Stimulated activated naive B cell treated with anti-CD40 and anti-IgM and Interleukin-4, amounts not matched to agents 10 μg/mL and 1 μg/mL and 100 μg/mL, for 72 hours (primary cell): Measurements from ENCODE around the gene THAP4.
A peak's percentile ranks its signal among the peaks of the same experiment; 100 is the strongest.

ENCODE experiments used
- ATAC-seq, 2 donors: fragments of 150-1000 bp; cut with Tn5 transposase; replicated peaks; 2 replicates each; pipeline ENCODE4 v1.10.0; 2021; ENCODE audit warnings: moderate library complexity in 1 of 2
- DNase-seq: peaks from one replicate; pipeline ENCODE4 v3.0.0; 2021
- H3K27ac Mint-ChIP-seq: one replicate; pipeline ENCODE4 v1.8.0; 2022; ENCODE audit warnings: mild to moderate bottlenecking, mixed read lengths
- H3K27me3 Mint-ChIP-seq, 2 donors: one replicate each; pipeline ENCODE4 v1.8.0; 2022; ENCODE audit warnings: mixed read lengths in 2 of 2
- H3K36me3 Mint-ChIP-seq, 2 donors: one replicate each; pipeline ENCODE4 v1.8.0; 2022; ENCODE audit warnings: mixed read lengths in 2 of 2, mild to moderate bottlenecking in 1 of 2
- H3K4me1 Mint-ChIP-seq, 2 donors: one replicate each; pipeline ENCODE4 v1.8.0; 2022; ENCODE audit warnings: mixed read lengths in 2 of 2, mild to moderate bottlenecking in 1 of 2
- H3K4me3 Mint-ChIP-seq, 2 donors: one replicate each; pipeline ENCODE4 v1.8.0; 2022; ENCODE audit warnings: mild to moderate bottlenecking in 2 of 2, mixed read lengths in 2 of 2, moderate library complexity in 1 of 2
- H3K9me3 Mint-ChIP-seq, 2 donors: one replicate each; pipeline ENCODE4 v1.8.0; 2022; ENCODE audit warnings: mixed read lengths in 2 of 2, mild to moderate bottlenecking in 1 of 2

Gene THAP4

GRCh38 chr2:241558532-241559322 is 78.2 kb downstream of the THAP4 start, which contains the start of gene BOK:
Gene BOK, plus strand, starts transcription at chr2:241558745. Its CDS starts 739 bp downstream, at chr2:241559484.
- peaks cover 14 to 16% of the 10 kb centered on the region in 2 donors for H3K9me3 Mint-ChIP-seq
- DNase-seq (no peak), ATAC-seq (peak in 1 of 2 donors; percentile 23)
- H3K27me3 Mint-ChIP-seq = peaks cover 47 to 68% of the 10 kb centered on the region in 2 donors
- peak within 1 kb of the TSS; percentile 70 to 75 for H3K4me3 Mint-ChIP-seq
- H3K36me3 Mint-ChIP-seq = peaks cover 4 to 11% of the 10 kb centered on the region in 2 donors
- H3K4me1 Mint-ChIP-seq = peaks cover 2 to 7% of the 10 kb centered on the region in 2 donors
- no peak within 1 kb of the TSS for H3K27ac Mint-ChIP-seq

GRCh38 chr2:241556746-241557145 is 80.2 kb downstream of the THAP4 start:
- peaks cover 54 to 75% of the 10 kb centered on the region in 2 donors for H3K27me3 Mint-ChIP-seq
- H3K4me3 Mint-ChIP-seq = no peak overlapping the region
- peaks cover 4 to 11% of the 10 kb centered on the region in 2 donors for H3K36me3 Mint-ChIP-seq
- no peak overlapping the region for H3K27ac Mint-ChIP-seq
- no peak for ATAC-seq
- H3K9me3 Mint-ChIP-seq = peaks cover 14 to 16% of the 10 kb centered on the region in 2 donors
- no peak for DNase-seq
- peaks cover 2 to 7% of the 10 kb centered on the region in 2 donors for H3K4me1 Mint-ChIP-seq

DNA sequence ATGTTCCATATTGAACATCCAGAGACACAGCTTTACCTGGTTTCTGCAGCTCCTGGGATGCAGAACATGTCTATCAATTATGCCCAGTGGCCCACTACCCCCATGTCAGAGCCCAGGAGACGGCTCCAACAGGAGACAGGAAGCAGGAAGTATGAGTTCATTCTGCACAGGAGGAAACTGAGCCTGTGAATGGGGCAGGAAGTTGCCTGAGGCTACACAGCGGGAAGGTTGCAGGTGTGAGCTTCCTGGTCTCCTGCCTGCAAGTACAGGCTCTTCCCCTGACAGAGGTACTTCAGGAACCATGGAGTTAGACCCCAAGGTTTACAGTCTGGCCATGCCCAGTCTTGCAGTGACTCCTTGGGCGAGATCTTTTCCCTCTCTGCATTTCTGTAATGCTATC is 81.2 kb downstream of the THAP4 start:
- DNase-seq (no peak), ATAC-seq (no peak)
- H3K4me3 Mint-ChIP-seq = no peak overlapping the region
- H3K27me3 Mint-ChIP-seq = peaks cover 63 to 79% of the 10 kb centered on the region in 2 donors
- no peak overlapping the region for H3K27ac Mint-ChIP-seq
- peaks cover 14 to 16% of the 10 kb centered on the region in 2 donors for H3K9me3 Mint-ChIP-seq
- peaks cover 4 to 11% of the 10 kb centered on the region in 2 donors for H3K36me3 Mint-ChIP-seq
- peaks cover 2 to 7% of the 10 kb centered on the region in 2 donors for H3K4me1 Mint-ChIP-seq

GRCh38 chr2:241554610-241555322 is 82.2 kb downstream of the THAP4 start:
- Mint-ChIP-seq H3K9me3 (peaks cover 14 to 16% of the 10 kb centered on the region in 2 donors), H3K4me3 (no peak overlapping the region)

DNA sequence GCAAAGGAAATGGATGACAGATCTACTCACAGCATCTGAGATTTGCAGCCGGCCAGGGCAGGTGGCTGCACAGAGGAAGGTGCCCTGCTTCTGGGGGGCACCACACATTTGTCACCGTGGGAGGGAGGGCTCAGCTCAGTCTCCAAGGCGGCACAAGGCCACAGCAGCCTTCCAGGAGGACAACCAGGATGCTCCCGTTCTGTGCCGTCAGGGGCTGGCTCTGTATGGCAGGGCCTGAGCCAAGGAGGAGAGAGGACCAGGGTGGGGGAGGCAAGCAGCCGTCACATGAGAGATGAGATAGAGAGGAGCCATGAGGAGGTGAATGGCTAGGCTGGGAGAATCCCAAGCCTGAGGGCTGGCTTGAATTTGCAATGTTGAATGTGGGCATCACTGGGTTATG is 83.0 kb downstream of the THAP4 start:
- peaks cover 14 to 16% of the 10 kb centered on the region in 2 donors for H3K9me3 Mint-ChIP-seq
- H3K27ac Mint-ChIP-seq = no peak overlapping the region
- peaks cover 4 to 11% of the 10 kb centered on the region in 2 donors for H3K36me3 Mint-ChIP-seq
- H3K4me3 Mint-ChIP-seq = no peak overlapping the region
- DNase-seq (no peak), ATAC-seq (no peak)
- peaks cover 59 to 67% of the 10 kb centered on the region in 2 donors for H3K27me3 Mint-ChIP-seq
- peaks cover 0 to 2% of the 10 kb centered on the region in 2 donors for H3K4me1 Mint-ChIP-seq

More at GRCh38 chr2:241554610-241555322, 82.2 kb downstream of the THAP4 start:
- peaks cover 4 to 11% of the 10 kb centered on the region in 2 donors for H3K36me3 Mint-ChIP-seq
- DNase-seq = no peak
- no peak for ATAC-seq
- H3K4me1 Mint-ChIP-seq = peaks cover under 1 to 2% of the 10 kb centered on the region in 2 donors
- no peak overlapping the region for H3K27ac Mint-ChIP-seq
- peaks cover 56 to 70% of the 10 kb centered on the region in 2 donors for H3K27me3 Mint-ChIP-seq

- ATAC-seq (no peak), DNase-seq (no peak)
- Mint-ChIP-seq H3K4me1 (peaks cover 0 to 2% of the 10 kb centered on the region in 2 donors), H3K27ac (no peak overlapping the region), H3K9me3 (peaks cover 14 to 16% of the 10 kb centered on the region in 2 donors), H3K27me3 (peaks cover 62 to 64% of the 10 kb centered on the region in 2 donors), H3K36me3 (peaks cover 4 to 11% of the 10 kb centered on the region in 2 donors), H3K4me3 (no peak overlapping the region)
These were observed 83.5 kb downstream of the THAP4 start for GRCh38 chr2:241553512-241553830.

DNA sequence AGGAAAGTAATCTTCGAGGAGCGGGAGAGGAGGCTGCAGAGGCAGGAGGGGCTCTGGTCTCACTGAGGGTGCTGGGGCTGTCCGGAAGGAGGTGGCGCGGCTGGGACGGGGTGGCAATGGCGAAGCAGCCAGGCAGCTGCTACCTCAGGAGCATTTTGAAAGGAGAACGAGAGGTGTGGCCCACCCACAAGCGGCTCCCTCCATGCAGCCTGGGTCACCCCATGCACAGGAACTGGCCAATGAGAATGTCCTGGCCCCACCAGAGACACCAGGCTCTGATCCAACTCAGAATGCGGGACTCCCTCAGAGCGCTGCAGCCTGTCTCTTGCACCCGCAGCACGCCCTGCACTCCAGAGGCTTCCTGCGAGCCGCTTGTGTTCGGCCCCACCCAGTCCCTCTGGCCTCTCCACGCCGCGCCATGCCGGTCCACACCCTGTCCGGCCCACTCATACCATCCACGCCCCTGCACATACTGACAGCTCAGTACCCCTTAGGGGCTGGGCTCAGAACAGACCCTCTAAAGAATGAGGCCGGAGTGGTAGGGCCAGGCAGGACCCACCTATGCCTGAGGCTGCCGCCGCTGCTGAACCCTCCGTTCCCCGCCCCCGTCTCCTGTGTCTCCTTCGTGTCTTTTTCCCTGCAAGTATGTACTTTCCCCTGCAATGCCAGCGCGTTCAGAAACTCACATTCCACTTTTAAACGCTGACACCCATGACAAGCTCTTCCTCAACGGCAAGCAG is 84.8 kb downstream of the THAP4 start:
- peaks cover 5% of the 10 kb centered on the region in 2 donors for H3K9me3 Mint-ChIP-seq
- no peaks in the 10 kb centered on the region for H3K36me3 Mint-ChIP-seq
- H3K27me3 Mint-ChIP-seq = peaks cover 50 to 51% of the 10 kb centered on the region in 2 donors

GRCh38 chr2:241551599-241551997 is 85.4 kb downstream of the THAP4 start:
- peaks cover 0 to 2% of the 10 kb centered on the region in 2 donors for H3K9me3 Mint-ChIP-seq

More for the DNA sequence above, 84.8 kb downstream of the THAP4 start:
- no peaks in the 10 kb centered on the region for H3K4me1 Mint-ChIP-seq
- no peak overlapping the region for H3K4me3 Mint-ChIP-seq
- no peak for ATAC-seq
- no peak for DNase-seq
- no peak overlapping the region for H3K27ac Mint-ChIP-seq

DNA sequence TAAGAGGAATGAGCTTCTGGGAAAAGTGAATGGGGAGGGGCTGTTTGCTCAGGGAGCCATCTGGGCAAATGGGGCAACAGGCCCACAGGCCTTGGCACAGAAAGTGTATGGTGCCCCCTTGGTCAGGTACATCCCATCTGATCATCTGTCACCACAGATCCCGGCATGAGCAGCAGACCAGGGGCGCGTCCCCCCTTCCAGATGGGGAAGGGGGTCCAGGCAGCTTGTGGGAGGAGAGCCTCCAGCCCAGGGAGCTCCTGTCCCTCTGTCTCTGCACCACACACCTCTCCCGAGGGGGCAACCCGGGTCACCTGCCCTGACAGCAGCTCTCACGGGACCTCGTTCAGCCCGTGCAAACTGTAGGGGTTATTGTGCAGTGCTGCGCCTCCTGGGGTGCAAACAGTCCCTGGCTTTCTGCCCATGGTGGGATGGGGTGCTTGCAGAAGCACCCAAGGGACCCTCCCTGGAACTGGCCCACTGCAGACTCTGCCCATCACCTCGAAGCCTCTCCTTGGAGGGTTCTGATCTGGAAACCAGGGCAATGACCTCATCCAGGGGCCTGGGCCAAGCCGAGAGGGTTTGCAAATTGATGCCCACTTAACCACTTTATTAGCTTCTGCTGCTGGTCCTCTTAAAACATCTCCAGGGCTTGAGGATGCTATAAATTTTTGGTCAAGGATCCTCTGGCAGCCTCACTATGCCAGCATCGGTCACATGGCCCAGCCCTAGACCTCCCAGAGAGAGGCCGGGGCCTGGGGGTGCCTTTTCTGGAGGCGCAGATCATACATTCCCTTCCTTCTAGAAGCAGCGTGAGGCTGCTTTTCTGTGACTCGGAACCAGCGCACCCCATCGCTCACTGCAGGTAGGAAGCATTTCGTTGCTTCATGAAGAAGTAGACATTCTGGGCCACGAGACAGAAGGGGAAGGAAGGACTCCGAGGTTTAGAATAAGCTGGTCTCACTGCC is 86.1 kb downstream of the THAP4 start:
- ATAC-seq (no peak), DNase-seq (no peak)
- no peaks in the 10 kb centered on the region for H3K4me1 Mint-ChIP-seq
- H3K36me3 Mint-ChIP-seq = no peaks in the 10 kb centered on the region
- no peak overlapping the region for H3K4me3 Mint-ChIP-seq
- H3K27me3 Mint-ChIP-seq = peaks cover 47 to 49% of the 10 kb centered on the region in 2 donors
- peaks cover 0 to 2% of the 10 kb centered on the region in 2 donors for H3K9me3 Mint-ChIP-seq
- no peak overlapping the region for H3K27ac Mint-ChIP-seq

More at GRCh38 chr2:241551599-241551997, 85.4 kb downstream of the THAP4 start:
- DNase-seq = no peak
- ATAC-seq = no peak
- Mint-ChIP-seq H3K27ac (no peak overlapping the region), H3K27me3 (peaks cover 48 to 49% of the 10 kb centered on the region in 2 donors), H3K4me1 (no peaks in the 10 kb centered on the region), H3K4me3 (no peak overlapping the region), H3K36me3 (no peaks in the 10 kb centered on the region)

GRCh38 chr2:241548451-241548835 is 88.5 kb downstream of the THAP4 start:
- Mint-ChIP-seq H3K27me3 (peaks cover 24 to 31% of the 10 kb centered on the region in 2 donors), H3K4me1 (no peaks in the 10 kb centered on the region), H3K36me3 (no peaks in the 10 kb centered on the region), H3K4me3 (no peak overlapping the region), H3K27ac (no peak overlapping the region), H3K9me3 (no peaks in the 10 kb centered on the region)
- ATAC-seq (no peak), DNase-seq (no peak)

DNA sequence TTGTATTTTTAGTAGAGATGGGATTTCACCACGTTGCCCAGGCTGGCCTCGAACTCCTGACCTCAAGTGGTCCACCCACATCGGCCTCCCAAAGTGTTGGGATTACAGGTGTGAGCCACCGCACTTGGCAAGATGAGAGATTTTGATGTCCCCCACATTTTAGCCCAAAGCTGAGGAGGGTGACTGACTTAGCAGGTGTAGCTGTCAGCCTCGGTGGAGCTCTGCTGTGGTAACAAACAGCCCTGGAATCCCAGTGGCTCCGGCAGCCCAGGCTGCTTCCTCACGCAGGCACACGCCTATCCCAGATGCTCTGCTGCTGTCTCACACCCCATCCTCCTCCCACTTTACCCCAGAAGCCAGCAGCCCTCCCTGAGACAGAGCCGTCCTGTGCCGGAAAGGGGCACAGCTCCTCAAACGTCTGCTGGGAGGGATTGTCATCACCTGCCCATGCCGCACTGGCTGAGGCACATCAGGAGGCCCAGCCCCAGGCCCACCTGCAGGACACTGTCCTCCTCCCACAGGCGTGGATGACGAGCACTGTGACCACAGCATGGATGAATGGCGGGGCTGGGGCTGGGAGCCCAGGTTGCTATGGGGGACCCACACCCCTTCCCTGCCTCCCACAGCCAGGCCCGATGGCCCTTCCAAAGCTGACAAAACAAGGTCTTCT is 89.0 kb downstream of the THAP4 start:
- H3K27ac Mint-ChIP-seq = no peak overlapping the region
- ATAC-seq = no peak
- no peaks in the 10 kb centered on the region for H3K36me3 Mint-ChIP-seq
- H3K4me3 Mint-ChIP-seq = no peak overlapping the region
- no peaks in the 10 kb centered on the region for H3K4me1 Mint-ChIP-seq
- no peaks in the 10 kb centered on the region for H3K9me3 Mint-ChIP-seq
- DNase-seq = no peak
- peaks cover 19 to 33% of the 10 kb centered on the region in 2 donors for H3K27me3 Mint-ChIP-seq

- H3K36me3 Mint-ChIP-seq = no peaks in the 10 kb centered on the region
- ATAC-seq = no peak
- no peaks in the 10 kb centered on the region for H3K9me3 Mint-ChIP-seq
- no peak for DNase-seq
- no peak overlapping the region for H3K4me3 Mint-ChIP-seq
- H3K4me1 Mint-ChIP-seq = no peaks in the 10 kb centered on the region
- H3K27ac Mint-ChIP-seq = no peak overlapping the region
- peaks cover 10 to 26% of the 10 kb centered on the region in 2 donors for H3K27me3 Mint-ChIP-seq
These were observed 90.0 kb downstream of the THAP4 start for GRCh38 chr2:241546771-241547498.
